HepG2 (cell line): ENCODE data around the gene C16orf87. TPM values are rescaled to one million over a fixed set of nuclear protein-coding genes. Genes with fewer than 3 reads are reported as not detected.

Experiments used
- CTCF ChIP-seq: sonication (generic); formaldehyde crosslinking; IDR thresholded peaks from 2 replicates; pipeline ENCODE4 v1.5.0; 2020; ENCODE audit warnings: mild to moderate bottlenecking, missing genetic modification reagents, moderate library complexity
- IRX3 ChIP-seq: sonication (generic); formaldehyde crosslinking; IDR thresholded peaks from 2 replicates; pipeline ENCODE4 v1.8.1; 2023; ENCODE audit warnings: mild to moderate bottlenecking, low read depth, missing genetic modification reagents, borderline replicate concordance
- JARID2 ChIP-seq: sonication (generic); formaldehyde crosslinking; IDR thresholded peaks from 2 replicates; pipeline ENCODE4 v1.8.1; 2023; ENCODE audit warnings: missing genetic modification reagents, inconsistent platforms; ENCODE audit not compliant: insufficient replicate concordance
- MEIS1 ChIP-seq: sonication (generic); formaldehyde crosslinking; IDR thresholded peaks from 2 replicates; pipeline ENCODE4 v1.9.0; 2021; ENCODE audit warnings: mild to moderate bottlenecking, missing genetic modification reagents, moderate library complexity, borderline replicate concordance
- MLX ChIP-seq: IDR thresholded peaks from 2 replicates; pipeline ENCODE4 v1.6.1; 2016
- NBN ChIP-seq: fragments of 450-650 bp; conservative IDR thresholded peaks from 2 replicates; pipeline ENCODE4 v1.6.1; 2017
- NR2F2 ChIP-seq: IDR thresholded peaks from 2 replicates; pipeline ENCODE4 v1.6.1; 2012; ENCODE audit warnings: low read depth, inconsistent platforms, borderline replicate concordance
- REPIN1 ChIP-seq: sonication (generic); formaldehyde crosslinking; IDR thresholded peaks from 2 replicates; pipeline ENCODE4 v1.8.0; 2022; ENCODE audit warnings: missing genetic modification reagents, low read depth, mild to moderate bottlenecking, borderline replicate concordance
- TRAFD1 ChIP-seq: sonication (generic); formaldehyde crosslinking; IDR thresholded peaks from 2 replicates; pipeline ENCODE4 v1.5.1; 2020; ENCODE audit warnings: missing genetic modification reagents, mild to moderate bottlenecking, borderline replicate concordance
- TRIM24 ChIP-seq: sonication (generic); formaldehyde crosslinking; IDR thresholded peaks from 2 replicates; pipeline ENCODE4 v1.8.0; 2022; ENCODE audit warnings: mild to moderate bottlenecking, missing genetic modification reagents
- ZBTB2 ChIP-seq: sonication (generic); formaldehyde crosslinking; IDR thresholded peaks from 2 replicates; pipeline ENCODE4 v1.8.0; 2022; ENCODE audit warnings: low read depth, missing genetic modification reagents
- ZFAT ChIP-seq: sonication (generic); formaldehyde crosslinking; conservative IDR thresholded peaks from 2 replicates; pipeline ENCODE4 v1.8.1; 2023; ENCODE audit warnings: missing genetic modification reagents, inconsistent platforms
- ZHX2 ChIP-seq, 2 experiments: sonication (generic) in 1 of 2; formaldehyde crosslinking in 1 of 2; IDR thresholded peaks; 2 replicates each; pipeline versions ENCODE4 v1.6.1 to v1.9.0; 2014 to 2022; ENCODE audit warnings: antibody characterized with exemption in 1 of 2, borderline replicate concordance in 1 of 2, inconsistent platforms in 1 of 2, low read depth in 1 of 2, missing genetic modification reagents in 1 of 2
- ZNF780A ChIP-seq: sonication (generic); formaldehyde crosslinking; IDR thresholded peaks from 2 replicates; pipeline ENCODE4 v1.8.0; 2022; ENCODE audit warnings: mild to moderate bottlenecking, missing genetic modification reagents, moderate library complexity
- ZSCAN29 ChIP-seq: sonication (generic); formaldehyde crosslinking; conservative IDR thresholded peaks from 2 replicates; pipeline ENCODE4 v1.4.0; 2020; ENCODE audit warnings: mild to moderate bottlenecking, missing genetic modification reagents
- polyA plus RNA-seq, 8 experiments: library from polyadenylated mRNA; depleted of rRNA in 3 of 8; stranded (reverse) in 7 of 8; unstranded in 1 of 8; fragments of >200 nt; fragmentation: Illumina TruSeq in 4 of 8; extraction: Trizol in 4 of 8; gene quantifications; 2 replicates each; pipeline versions ENCODE4 v1.2.1 to v1.2.3, GENCODE V29; 2011 to 2016; ENCODE audit warnings: low read depth in 4 of 8, missing spikeins in 1 of 8, mixed read lengths in 1 of 8; ENCODE audit not compliant: insufficient read depth in 1 of 8
- total RNA-seq, 5 experiments: library from RNA; depleted of rRNA; stranded (reverse); fragments of >200 nt; fragmentation: Illumina TruSeq; extraction: Trizol; gene quantifications; 2 replicates each; pipeline ENCODE4 v1.2.3, GENCODE V29; 2016; ENCODE audit warnings: low read depth in 1 of 5

Gene C16orf87
- total and polyA plus RNA-seq, 2 of the 13 experiments (the other 11 are each of a cell fraction or from before 2014, with no cell fraction given): 8.6 to 19.5 TPM

GRCh38 chr16:46832757-46833459, 1.9 kb upstream of the C16orf87 start (continued):
- TF ChIP-seq ZHX2 (IDR thresholded peaks at IDR 0.05; ENCODE audit: low read depth) (no peak), ZHX2 (CRISPR knock-in tag; IDR thresholded peaks at IDR 0.05; ENCODE audit: borderline replicate concordance) (no peak), MLX (CRISPR knock-in tag) (no peak), NBN (no peak), CTCF (CRISPR knock-in tag) (no peak), JARID2 (CRISPR knock-in tag) (no peak), IRX3 (no peak), ZSCAN29 (CRISPR knock-in tag) (no peak), REPIN1 (CRISPR knock-in tag) (no peak), ZBTB2 (CRISPR knock-in tag) (no peak), ZFAT (no peak), TRIM24 (CRISPR knock-in tag) (no peak), TRAFD1 (CRISPR knock-in tag) (no peak), ZNF780A (CRISPR knock-in tag) (no peak), MEIS1 (no peak), NR2F2 (peak; percentile 85)
